Uterus (tissue), 4 donors: ENCODE measurements around the gene MYOD1. TPM values are rescaled to one million over a fixed set of nuclear protein-coding genes. Genes with fewer than 3 reads are reported as not detected.

Experiments
- DNase-seq, 2 donors: peaks; one replicate each; pipeline ENCODE4 v3.0.0-alpha.2; 2019 to 2020
- H3K27ac ChIP-seq, 2 donors: fragments of 200-600 bp; sonication (generic); 1 replicate in 1 of 2; 2 replicates in 1 of 2; pipeline ENCODE4 v1.5.1; 2016 to 2018
- H3K27me3 ChIP-seq, 2 donors: fragments of 200-600 bp; sonication (generic); one replicate each; pipeline ENCODE4 v1.5.1; 2018 to 2019; ENCODE audit warnings: control low read depth in 1 of 2
- H3K36me3 ChIP-seq, 2 donors: fragments of 200-600 bp; sonication (generic); one replicate each; pipeline ENCODE4 v1.5.1; 2019; ENCODE audit warnings: control low read depth in 1 of 2
- H3K4me1 ChIP-seq, 2 donors: fragments of 200-600 bp; sonication (generic); one replicate each; pipeline ENCODE4 v1.5.1; 2018 to 2019; ENCODE audit warnings: control low read depth in 1 of 2
- H3K4me3 ChIP-seq, 2 donors: fragments of 200-600 bp; sonication (generic); 1 replicate in 1 of 2; 2 replicates in 1 of 2; pipeline ENCODE4 v1.5.1; 2018 to 2019; ENCODE audit warnings: mild to moderate bottlenecking in 1 of 2
- H3K9me3 ChIP-seq, 2 donors: fragments of 200-600 bp; sonication (generic); one replicate each; pipeline ENCODE4 v1.5.1; 2019; ENCODE audit warnings: control low read depth in 1 of 2
- CTCF ChIP-seq, 4 experiments: fragments of 200-600 bp in 2 of 4; fragments of 450-650 bp in 2 of 4; sonication (generic) in 2 of 4; IDR thresholded peaks; one replicate each; pipeline ENCODE4 v1.5.1; 2016 to 2019; ENCODE audit warnings: antibody characterized with exemption in 4 of 4, mild to moderate bottlenecking in 2 of 4, moderate library complexity in 1 of 4
- POLR2A ChIP-seq, 2 donors: fragments of 450-650 bp; IDR thresholded peaks; one replicate each; pipeline ENCODE4 v1.6.1; 2016; ENCODE audit warnings: antibody characterized with exemption in 2 of 2, mild to moderate bottlenecking in 1 of 2, moderate library complexity in 1 of 2
- intact Hi-C: fragments of 100-400 bp; cut with DNase I; formaldehyde crosslinking; loops from one replicate; pipeline ENCODE4 v1.15.1; 2023; ENCODE audit warnings: low total_unique reads
- total RNA-seq, 4 donors: library from RNA; depleted of rRNA in 3 of 4; stranded (reverse); fragments of >200 nt in 3 of 4; gene quantifications; one replicate each; pipeline versions ENCODE4 v1.1.0 to v1.2.4, GENCODE V29; 2014 to 2023
- donor health status: DM: yes; HTN: yes; CAD: no.

The MYOD1 gene
- total RNA-seq, 4 donors from 2014 or later = not detected

DNA sequence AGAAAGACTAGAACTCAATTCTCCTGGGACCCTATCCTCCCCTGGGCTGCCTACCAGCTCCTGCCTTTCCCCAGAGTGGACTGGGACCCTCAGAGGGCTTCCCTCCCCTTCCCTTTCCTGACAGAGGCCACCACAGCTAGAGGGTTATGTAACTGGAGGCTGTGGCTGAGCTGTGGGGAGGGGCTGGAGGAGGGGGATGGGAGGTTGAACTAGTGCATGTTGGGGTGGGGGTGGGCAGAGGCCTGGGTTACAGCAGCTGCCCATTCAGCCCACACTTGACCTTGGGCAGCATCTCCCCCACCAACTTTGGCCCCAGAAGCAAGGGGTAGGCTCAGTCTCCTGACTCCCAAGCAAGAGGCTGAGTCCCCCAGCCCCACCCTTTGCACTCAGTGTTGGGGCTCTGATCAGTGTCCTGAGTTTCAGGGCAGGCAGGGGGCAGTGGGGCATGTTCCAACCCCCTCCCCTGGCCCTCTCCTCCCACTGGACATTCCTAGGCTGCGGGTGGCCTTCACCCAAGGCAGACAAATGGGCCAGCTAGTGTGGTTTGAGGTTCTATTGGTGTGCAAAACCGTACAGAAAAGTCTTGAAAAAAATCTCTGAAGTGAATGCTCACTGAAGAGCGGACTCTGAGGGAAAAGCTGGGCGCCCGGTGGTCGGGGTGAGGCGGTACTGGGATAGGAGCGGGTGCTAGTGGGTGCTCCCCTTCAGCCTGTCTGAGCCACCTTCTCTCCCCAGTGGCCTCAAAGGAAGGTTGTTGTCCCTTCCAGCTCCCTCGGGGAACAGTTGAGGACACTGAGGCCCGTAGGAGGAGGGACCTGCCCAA lies 19.0 kb downstream of the MYOD1 start:
- Histone ChIP-seq H3K4me1 (peaks cover 0 to 11% of the 10 kb centered on the region in 2 donors), H3K27me3 (peaks cover 20% of the 10 kb centered on the region in 2 donors), H3K27ac (no peak overlapping the region), H3K9me3 (no peaks in the 10 kb centered on the region), H3K4me3 (no peak overlapping the region), H3K36me3 (no peaks in the 10 kb centered on the region)
- TF ChIP-seq POLR2A (IDR thresholded peaks at IDR 0.05) = no peak
- DNase-seq = no peak
- intact Hi-C loops = no loop called here

DNA sequence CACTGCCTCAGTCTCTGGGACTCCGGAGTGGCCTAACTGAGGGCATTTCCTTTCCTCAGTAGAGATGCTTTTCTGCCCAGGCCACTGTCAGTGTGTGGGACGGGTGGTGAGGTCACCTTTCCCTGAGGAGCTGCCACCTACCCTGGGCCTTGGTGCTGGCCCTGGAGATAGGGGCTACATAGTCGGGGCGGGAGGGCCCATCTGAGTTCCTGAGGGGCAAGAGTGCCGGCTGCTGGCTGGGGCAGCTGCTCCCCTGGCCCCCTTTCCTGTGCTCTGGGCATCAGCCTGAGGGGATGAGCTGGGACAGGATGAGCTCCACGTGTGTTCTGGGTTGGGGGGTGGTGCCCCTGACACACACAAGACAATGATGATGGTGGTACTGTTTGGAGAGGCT lies 20.6 kb downstream of the MYOD1 start:
- no peak for DNase-seq
- Histone ChIP-seq H3K9me3 (no peaks in the 10 kb centered on the region), H3K4me3 (no peak overlapping the region), H3K4me1 (peaks cover 0 to 11% of the 10 kb centered on the region in 2 donors), H3K27ac (no peak overlapping the region), H3K27me3 (peaks cover 19 to 20% of the 10 kb centered on the region in 2 donors), H3K36me3 (no peaks in the 10 kb centered on the region)
- no peak for TF ChIP-seq POLR2A (IDR thresholded peaks at IDR 0.05)
- no peak for TF ChIP-seq CTCF (IDR thresholded peaks at IDR 0.05)
- intact Hi-C loops = no loop called here

GRCh38 chr11:17740649-17741235 lies 21.4 kb downstream of the MYOD1 start:
- peaks cover 11 to 20% of the 10 kb centered on the region in 2 donors for H3K27me3 ChIP-seq
- no peaks in the 10 kb centered on the region for H3K9me3 ChIP-seq
- intact Hi-C loops = no loop called here
- TF ChIP-seq POLR2A (IDR thresholded peaks at IDR 0.05) (no peak), CTCF (IDR thresholded peaks at IDR 0.05) (no peak)
- H3K36me3 ChIP-seq = no peaks in the 10 kb centered on the region
- H3K4me1 ChIP-seq = peaks cover 0 to 6% of the 10 kb centered on the region in 2 donors
- no peak for DNase-seq
- H3K4me3 ChIP-seq = no peak overlapping the region
- no peak overlapping the region for H3K27ac ChIP-seq

- no peaks in the 10 kb centered on the region for H3K36me3 ChIP-seq
- intact Hi-C loops = no loop called here
- DNase-seq = no peak
- H3K27me3 ChIP-seq = peaks cover 4 to 16% of the 10 kb centered on the region in 2 donors
- no peaks in the 10 kb centered on the region for H3K4me1 ChIP-seq
- H3K4me3 ChIP-seq = no peak overlapping the region
- H3K27ac ChIP-seq = no peak overlapping the region
- no peaks in the 10 kb centered on the region for H3K9me3 ChIP-seq
- no peak for TF ChIP-seq CTCF (IDR thresholded peaks at IDR 0.05)
- no peak for TF ChIP-seq POLR2A (IDR thresholded peaks at IDR 0.05)
Observed at GRCh38 chr11:17741487-17741886, 22.1 kb downstream of the MYOD1 start.

DNA sequence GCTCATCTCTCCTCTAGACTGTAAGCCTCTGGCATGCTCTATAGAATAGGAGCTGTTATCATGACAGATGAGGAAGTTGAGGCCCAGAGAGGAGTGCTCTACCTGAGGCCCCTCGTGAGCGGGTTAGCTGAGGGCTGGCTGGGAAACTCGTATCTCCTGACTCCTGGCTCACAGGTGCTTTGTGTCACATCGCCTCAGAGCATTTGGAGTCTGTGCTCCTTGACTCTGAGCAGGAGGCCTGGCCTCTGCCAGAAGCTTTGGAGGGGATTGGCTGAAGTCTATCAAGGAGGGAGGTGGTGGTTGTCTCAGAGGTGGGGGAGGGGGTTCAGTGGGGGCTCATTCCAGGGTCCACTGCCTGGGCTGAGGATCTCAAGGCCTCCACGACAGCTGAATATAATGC lies 22.6 kb downstream of the MYOD1 start:
- intact Hi-C loops = no loop called here
- Histone ChIP-seq H3K4me3 (no peak overlapping the region), H3K27me3 (peaks cover 1 to 11% of the 10 kb centered on the region in 2 donors)

More for the DNA sequence above, 22.6 kb downstream of the MYOD1 start:
- Histone ChIP-seq H3K9me3 (no peaks in the 10 kb centered on the region), H3K27ac (no peak overlapping the region), H3K36me3 (no peaks in the 10 kb centered on the region), H3K4me1 (no peaks in the 10 kb centered on the region)
- DNase-seq = no peak
- TF ChIP-seq CTCF (IDR thresholded peaks at IDR 0.05) (no peak), POLR2A (IDR thresholded peaks at IDR 0.05) (no peak)
